Fibroblast of the conjunctiva (primary cell): Measurements from ENCODE around the gene AGAP5.

Source experiments
- DNase-seq: peaks from one replicate; pipeline ENCODE4 v3.0.0-alpha.2; 2010; ENCODE audit warnings: low read depth

AGAP5 gene

GRCh38 chr10:73653701-73654100, 44.2 kb downstream of the AGAP5 start:
- no peak for DNase-seq

GRCh38 chr10:73653195-73653594, 44.7 kb downstream of the AGAP5 start:
- DNase-seq, result no peak

- DNase-seq, result no peak
Measured at GRCh38 chr10:73650537-73651331, 47.2 kb downstream of the AGAP5 start.

- DNase-seq, result no peak
Measured at GRCh38 chr10:73649876-73650536, 47.9 kb downstream of the AGAP5 start.

GRCh38 chr10:73648975-73649829, 48.7 kb downstream of the AGAP5 start:
- DNase-seq, result no peak

- no peak for DNase-seq
Measured at GRCh38 chr10:73647875-73648651, 49.8 kb downstream of the AGAP5 start.

- peak; percentile 39 for DNase-seq
Measured at GRCh38 chr10:73647211-73647874, 50.6 kb downstream of the AGAP5 start.

- no peak for DNase-seq
Measured at GRCh38 chr10:73646598-73647041, 51.3 kb downstream of the AGAP5 start.

- no peak for DNase-seq
Measured at GRCh38 chr10:73645251-73645650, 52.7 kb downstream of the AGAP5 start.

- no peak for DNase-seq
Measured at GRCh38 chr10:73644767-73645166, 53.1 kb downstream of the AGAP5 start.

GRCh38 chr10:73644015-73644743, 53.7 kb downstream of the AGAP5 start:
- peak; percentile 62 for DNase-seq

- DNase-seq, result no peak
Measured at GRCh38 chr10:73643362-73643761, 54.5 kb downstream of the AGAP5 start.

GRCh38 chr10:73641328-73642060, 56.4 kb downstream of the AGAP5 start, which contains the start of gene MYOZ1:
Gene MYOZ1, minus strand, starts transcription at chr10:73641474. Its CDS starts 1,457 bp downstream, at chr10:73640017.
- DNase-seq, result no peak

- DNase-seq, result no peak
Measured at GRCh38 chr10:73639286-73639685, 58.6 kb downstream of the AGAP5 start.

- DNase-seq, result no peak
Measured at GRCh38 chr10:73635781-73636180, 62.1 kb downstream of the AGAP5 start.

GRCh38 chr10:73634421-73634820, 63.5 kb downstream of the AGAP5 start:
- DNase-seq, result no peak

GRCh38 chr10:73629165-73629564, 68.7 kb downstream of the AGAP5 start:
- no peak for DNase-seq

- DNase-seq, result no peak
Measured at GRCh38 chr10:73628405-73628804, 69.5 kb downstream of the AGAP5 start.

- no peak for DNase-seq
Measured at GRCh38 chr10:73627300-73627699, 70.6 kb downstream of the AGAP5 start.
